DOHH2 (cell line): ENCODE results near the gene ATP2A3.

Experiments used
- CTCF ChIP-seq: fragments of 200-600 bp; sonication (generic); IDR thresholded peaks from one replicate; pipeline ENCODE4 v1.5.1; 2014; ENCODE audit warnings: antibody characterized with exemption, mild to moderate bottlenecking, low read depth, low read length; ENCODE audit not compliant: poor library complexity, severe bottlenecking
- EZH2phosphoT487 ChIP-seq: fragments of 200-600 bp; sonication (generic); IDR thresholded peaks from 2 replicates; pipeline ENCODE4 v1.6.1; 2017; ENCODE audit warnings: borderline replicate concordance, mild to moderate bottlenecking, antibody characterized with exemption, low read length, moderate library complexity, mixed read lengths

DNA sequence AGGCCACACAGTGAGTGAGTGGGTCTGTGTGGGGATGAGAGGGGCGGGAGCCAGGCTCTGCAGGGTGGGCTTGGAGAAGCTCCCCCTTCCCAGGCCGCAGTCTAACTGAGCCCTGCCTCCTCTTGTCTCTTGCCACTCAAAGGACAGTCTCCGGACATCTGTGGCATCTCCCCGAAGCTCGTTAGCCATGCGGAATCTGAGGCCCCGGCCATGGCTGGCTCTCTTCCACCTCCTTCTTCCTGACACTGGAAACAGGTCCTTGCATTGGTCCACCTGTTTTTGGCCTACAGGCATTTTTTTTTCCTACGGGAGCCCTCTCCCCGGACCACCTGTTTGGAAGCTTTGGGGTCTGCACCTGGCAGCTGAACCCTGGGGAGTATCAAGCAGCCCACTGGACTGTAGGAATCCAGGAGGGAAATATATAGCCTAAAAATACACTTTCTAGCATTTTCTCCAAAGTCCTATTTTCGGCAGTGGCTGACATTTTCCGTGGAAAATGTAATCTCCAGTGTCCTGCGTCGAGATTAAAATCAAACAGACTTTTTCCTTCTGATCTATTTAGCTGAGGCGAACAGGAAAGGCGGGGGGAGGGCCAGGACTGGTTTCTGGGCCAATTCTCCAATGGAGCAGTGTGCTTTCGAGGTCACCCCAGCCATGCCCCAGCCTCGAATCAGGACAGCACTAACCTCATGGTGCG lies 9.1 kb downstream of the ATP2A3 start:
- no peak for TF ChIP-seq CTCF
- TF ChIP-seq EZH2phosphoT487: no peak
